ENCODE data around the gene MS4A10. TPM values are rescaled to one million over a fixed set of nuclear protein-coding genes. Genes with fewer than 3 reads are reported as not detected.

Gene MS4A10
- total RNA-seq, 1 experiment from 2014 or later: not detected

DNA sequence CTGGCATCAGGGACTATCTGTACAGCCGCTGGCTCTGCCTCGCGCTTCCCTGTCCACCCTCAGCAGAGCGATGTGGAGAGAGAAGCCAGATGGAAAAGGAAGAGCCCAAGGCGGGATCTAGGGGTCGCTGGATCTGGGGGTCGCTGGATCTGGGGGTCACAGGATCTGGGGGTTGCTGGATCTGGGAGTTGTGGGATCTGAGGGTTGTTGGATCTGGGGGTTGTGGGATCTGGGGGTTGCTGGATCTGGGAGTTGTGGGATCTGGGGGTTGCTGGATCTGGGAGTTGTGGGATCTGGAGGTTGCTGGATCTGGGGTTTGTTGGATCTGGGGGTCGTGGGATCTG, 2.0 kb upstream of the MS4A10 start:
- RAD21 ChIA-PET (ENCODE audit: low non-redundant PET in 1 of 2, low total read pairs in 2 of 2, uncharacterized antibody in 2 of 2, unreplicated experiment in 2 of 2): no interaction called here
- Histone ChIP-seq H2AFZ (ENCODE audit: low read depth, low read length, poor library complexity, severe bottlenecking) (no peak overlapping the region), H3K27me3 (ENCODE audit: insufficient read depth, low read length) (no peaks in the 10 kb centered on the region), H3K4me1 (ENCODE audit: control insufficient read depth in 1 of 2, insufficient read depth in 2 of 2, low read length in 2 of 2) (no peaks in the 10 kb centered on the region), H3K9me2 (ENCODE audit: insufficient read depth) (no peaks in the 10 kb centered on the region), H3K36me3 (ENCODE audit: control insufficient read depth in 1 of 2, insufficient read depth in 2 of 2, low read length in 2 of 2) (no peaks in the 10 kb centered on the region), H3K9ac (ENCODE audit: low read length) (no peak overlapping the region), H3K9me3 (ENCODE audit: control insufficient read depth in 1 of 2, insufficient read depth in 1 of 2, low read depth in 1 of 2, low read length in 2 of 2) (no peaks in the 10 kb centered on the region), H3K4me2 (ENCODE audit: low read length) (no peak overlapping the region), H3K27ac (ENCODE audit: low read depth, low read length) (no peak overlapping the region), H3K79me2 (ENCODE audit: insufficient read depth, low read length) (no peaks in the 10 kb centered on the region), H3K4me3 (replicated peaks in 1 of 2; ENCODE audit: low read depth in 1 of 2, low read length in 2 of 2) (no peak overlapping the region), H4K20me1 (ENCODE audit: insufficient read depth) (no peaks in the 10 kb centered on the region)
- intact Hi-C loops (cut with micrococcal nuclease): no loop called here
- POLR2A ChIA-PET: no interaction called here
- no TSS peak for BruUV-seq (replicated peaks)
- ATAC-seq: no peak
- no peak for TF ChIP-seq TCF7L2 (IDR thresholded peaks at IDR 0.05; ENCODE audit: borderline replicate concordance, extremely low read depth, insufficient read depth, insufficient read length)
- TF ChIP-seq REST (IDR thresholded peaks at IDR 0.05; ENCODE audit: low read depth): no peak
- no peak for TF ChIP-seq POLR2A (IDR thresholded peaks at IDR 0.05; ENCODE audit: borderline replicate concordance, extremely low read depth, insufficient read depth, insufficient read length)
- no peak for TF ChIP-seq CTCF (IDR thresholded peaks at IDR 0.05 in 2 of 3, conservative IDR thresholded peaks at IDR 0.05 in 1 of 3; ENCODE audit: borderline replicate concordance in 1 of 3, insufficient read depth in 1 of 3, low read depth in 2 of 3, low read length in 2 of 3)
- no peak for TF ChIP-seq EGR1 (IDR thresholded peaks at IDR 0.05; ENCODE audit: low read depth)
- TF ChIP-seq ZNF274 (IDR thresholded peaks at IDR 0.05; ENCODE audit: low read depth, low read length): no peak
- TF ChIP-seq, protein P1, sequence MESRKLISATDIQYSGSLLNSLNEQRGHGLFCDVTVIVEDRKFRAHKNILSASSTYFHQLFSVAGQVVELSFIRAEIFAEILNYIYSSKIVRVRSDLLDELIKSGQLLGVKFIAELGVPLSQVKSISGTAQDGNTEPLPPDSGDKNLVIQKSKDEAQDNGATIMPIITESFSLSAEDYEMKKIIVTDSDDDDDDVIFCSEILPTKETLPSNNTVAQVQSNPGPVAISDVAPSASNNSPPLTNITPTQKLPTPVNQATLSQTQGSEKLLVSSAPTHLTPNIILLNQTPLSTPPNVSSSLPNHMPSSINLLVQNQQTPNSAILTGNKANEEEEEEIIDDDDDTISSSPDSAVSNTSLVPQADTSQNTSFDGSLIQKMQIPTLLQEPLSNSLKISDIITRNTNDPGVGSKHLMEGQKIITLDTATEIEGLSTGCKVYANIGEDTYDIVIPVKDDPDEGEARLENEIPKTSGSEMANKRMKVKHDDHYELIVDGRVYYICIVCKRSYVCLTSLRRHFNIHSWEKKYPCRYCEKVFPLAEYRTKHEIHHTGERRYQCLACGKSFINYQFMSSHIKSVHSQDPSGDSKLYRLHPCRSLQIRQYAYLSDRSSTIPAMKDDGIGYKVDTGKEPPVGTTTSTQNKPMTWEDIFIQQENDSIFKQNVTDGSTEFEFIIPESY (IDR thresholded peaks at IDR 0.05; ENCODE audit: extremely low read depth, insufficient replicate concordance, low read length): no peak
- TF ChIP-seq ATF3 (IDR thresholded peaks at IDR 0.05): no peak
- TF ChIP-seq JUND (IDR thresholded peaks at IDR 0.05): no peak
- no peak for TF ChIP-seq RAD21 (IDR thresholded peaks at IDR 0.05; ENCODE audit: low read depth)
- no peak for TF ChIP-seq FOSL1 (IDR thresholded peaks at IDR 0.05; ENCODE audit: low read depth)
- TF ChIP-seq EZH2 (IDR thresholded peaks at IDR 0.05): no peak
- TF ChIP-seq, protein P2, sequence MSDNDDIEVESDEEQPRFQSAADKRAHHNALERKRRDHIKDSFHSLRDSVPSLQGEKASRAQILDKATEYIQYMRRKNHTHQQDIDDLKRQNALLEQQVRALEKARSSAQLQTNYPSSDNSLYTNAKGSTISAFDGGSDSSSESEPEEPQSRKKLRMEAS (IDR thresholded peaks at IDR 0.05): no peak
- no peak for TF ChIP-seq ZFX (IDR thresholded peaks at IDR 0.05)
- TF ChIP-seq YY1 (IDR thresholded peaks at IDR 0.05; ENCODE audit: extremely low read depth, insufficient replicate concordance, low read depth, low read length): no peak
- no peak for TF ChIP-seq SIN3A (IDR thresholded peaks at IDR 0.05; ENCODE audit: low read depth)
- no peak for TF ChIP-seq ELF1 (IDR thresholded peaks at IDR 0.05; ENCODE audit: borderline replicate concordance, low read depth)
- no peak for TF ChIP-seq SP1 (IDR thresholded peaks at IDR 0.05; ENCODE audit: low read depth)
- TF ChIP-seq EZH2phosphoT487 (IDR thresholded peaks at IDR 0.05; ENCODE audit: borderline replicate concordance): no peak
- CTCF ChIA-PET: no interaction called here
- no peak for DNase-seq (ENCODE audit: low read depth, low spot score)

All from HCT116 (cell line).